Breast epithelium (tissue), 4 donors: Measurements from ENCODE around the gene GPR180. TPM values are rescaled to one million over a fixed set of nuclear protein-coding genes. Genes with fewer than 3 reads are reported as not detected.
A peak's percentile ranks its signal among the peaks of the same experiment; 100 is the strongest.

Experiments
- DNase-seq, 2 donors: peaks; one replicate each; pipeline ENCODE4 v3.0.0-alpha.2; 2019; ENCODE audit warnings: low spot score in 2 of 2
- H3K27ac ChIP-seq, 2 donors: fragments of 200-600 bp; sonication (generic) in 1 of 2; one replicate each; pipeline ENCODE4 v1.5.1; 2016 to 2019; ENCODE audit warnings: mild to moderate bottlenecking in 1 of 2
- H3K27me3 ChIP-seq, 2 donors: fragments of 200-600 bp; sonication (generic) in 1 of 2; one replicate each; pipeline versions ENCODE4 v1.5.1 to v1.6.0; 2017 to 2019; ENCODE audit warnings: control low read depth in 1 of 2, mild to moderate bottlenecking in 1 of 2
- H3K36me3 ChIP-seq: fragments of 200-600 bp; one replicate; pipeline ENCODE4 v1.5.1; 2019
- H3K4me1 ChIP-seq, 2 donors: fragments of 200-600 bp; sonication (generic); one replicate each; pipeline ENCODE4 v1.5.1; 2016 to 2019; ENCODE audit warnings: control low read depth in 1 of 2
- H3K4me3 ChIP-seq, 3 donors: fragments of 200-600 bp; sonication (generic); 1 replicate in 2 of 3; 2 replicates in 1 of 3; pipeline ENCODE4 v1.5.1; 2016 to 2019; ENCODE audit warnings: mild to moderate bottlenecking in 3 of 3, moderate library complexity in 2 of 3
- H3K9me3 ChIP-seq, 2 donors: fragments of 200-600 bp; sonication (generic) in 1 of 2; one replicate each; pipeline ENCODE4 v1.5.1; 2016 to 2019; ENCODE audit warnings: control low read depth in 1 of 2
- CTCF ChIP-seq, 3 donors: fragments of 450-650 bp; IDR thresholded peaks; one replicate each; pipeline ENCODE4 v1.5.1; 2016 to 2017; ENCODE audit warnings: antibody characterized with exemption in 3 of 3, mild to moderate bottlenecking in 3 of 3, moderate library complexity in 3 of 3
- POLR2A ChIP-seq: fragments of 450-650 bp; IDR thresholded peaks from one replicate; pipeline ENCODE4 v1.6.1; 2016; ENCODE audit warnings: antibody characterized with exemption, mild to moderate bottlenecking, moderate library complexity
- POLR2AphosphoS5 ChIP-seq, 3 donors: sonication (generic); formaldehyde crosslinking; IDR thresholded peaks; one replicate each; pipeline ENCODE4 v1.6.1; 2017; ENCODE audit warnings: antibody characterized with exemption in 3 of 3
- intact Hi-C: fragments of 100-400 bp; cut with DNase I; formaldehyde crosslinking; loops from one replicate; pipeline ENCODE4 v1.15.1; 2023; ENCODE audit warnings: low total_unique reads
- total RNA-seq, 3 donors: library from RNA; depleted of rRNA; stranded (reverse); fragments of >200 nt; gene quantifications; one replicate each; pipeline ENCODE4 v1.1.0, GENCODE V29; 2016

GPR180 gene
- total RNA-seq = 1 to 10 TPM; 6.2 to 8.9 (median 7.9) TPM

- intact Hi-C loops = no loop called here
- Histone ChIP-seq H3K4me3 (peak within 1 kb of the TSS; percentile 72 to 95 (median 89)), H3K36me3 (no peaks in the 10 kb centered on the region), H3K27me3 (no peaks in the 10 kb centered on the region), H3K4me1 (peaks cover 0 to 3% of the 10 kb centered on the region in 2 donors), H3K27ac (peak within 1 kb of the TSS; percentile 78 to 88), H3K9me3 (no peaks in the 10 kb centered on the region)
- DNase-seq = peak; percentile 90 to 94
- TF ChIP-seq POLR2AphosphoS5 (IDR thresholded peaks at IDR 0.05) (peak in 2 of 3 donors; percentile 37 to 62), CTCF (IDR thresholded peaks at IDR 0.05) (no peak), POLR2A (peak; percentile 42)
Observed at GRCh38 chr13:94601446-94602431, at the start of gene GPR180. TSS of gene GPR180 (plus strand) at chr13:94601857. CDS start at chr13:94601928, 71 bp downstream.

GRCh38 chr13:94552095-94552494 is 49.6 kb upstream of the GPR180 start:
- Histone ChIP-seq H3K9me3 (no peaks in the 10 kb centered on the region), H3K27me3 (no peaks in the 10 kb centered on the region), H3K27ac (no peak overlapping the region), H3K4me1 (no peaks in the 10 kb centered on the region), H3K36me3 (no peaks in the 10 kb centered on the region), H3K4me3 (no peak overlapping the region)
- intact Hi-C loops = no loop called here
- no peak for TF ChIP-seq POLR2A
- no peak for TF ChIP-seq POLR2AphosphoS5 (IDR thresholded peaks at IDR 0.05)
- TF ChIP-seq CTCF (IDR thresholded peaks at IDR 0.05) = no peak
- no peak for DNase-seq

GRCh38 chr13:94553766-94554165 is 47.9 kb upstream of the GPR180 start:
- no peak overlapping the region for H3K4me3 ChIP-seq
- H3K36me3 ChIP-seq = no peaks in the 10 kb centered on the region
- DNase-seq = no peak
- H3K27me3 ChIP-seq = no peaks in the 10 kb centered on the region
- TF ChIP-seq POLR2AphosphoS5 (IDR thresholded peaks at IDR 0.05) (no peak), CTCF (IDR thresholded peaks at IDR 0.05) (no peak), POLR2A (no peak)
- H3K4me1 ChIP-seq = no peaks in the 10 kb centered on the region
- no peak overlapping the region for H3K27ac ChIP-seq
- H3K9me3 ChIP-seq = no peaks in the 10 kb centered on the region
- intact Hi-C loops = no loop called here

- H3K9me3 ChIP-seq = no peaks in the 10 kb centered on the region
- no peak overlapping the region for H3K27ac ChIP-seq
- intact Hi-C loops = no loop called here
- no peak overlapping the region for H3K4me3 ChIP-seq
- H3K4me1 ChIP-seq = no peaks in the 10 kb centered on the region
- no peak for DNase-seq
- H3K27me3 ChIP-seq = no peaks in the 10 kb centered on the region
- no peaks in the 10 kb centered on the region for H3K36me3 ChIP-seq
- TF ChIP-seq CTCF (IDR thresholded peaks at IDR 0.05) = no peak
- TF ChIP-seq POLR2A = no peak
- no peak for TF ChIP-seq POLR2AphosphoS5 (IDR thresholded peaks at IDR 0.05)
Observed at GRCh38 chr13:94556041-94556440, 45.6 kb upstream of the GPR180 start.

GRCh38 chr13:94556621-94557020 is 45.0 kb upstream of the GPR180 start:
- no peaks in the 10 kb centered on the region for H3K9me3 ChIP-seq
- no peaks in the 10 kb centered on the region for H3K36me3 ChIP-seq
- H3K4me3 ChIP-seq = no peak overlapping the region
- TF ChIP-seq POLR2A (no peak), POLR2AphosphoS5 (IDR thresholded peaks at IDR 0.05) (no peak), CTCF (IDR thresholded peaks at IDR 0.05) (no peak)
- H3K4me1 ChIP-seq = no peaks in the 10 kb centered on the region
- H3K27ac ChIP-seq = peak overlapping the region in 1 of 2 donors; percentile 32
- DNase-seq = no peak
- H3K27me3 ChIP-seq = no peaks in the 10 kb centered on the region
- intact Hi-C loops = no loop called here
